ENCODE results near the gene EIF4A3. TPM values are rescaled to one million over a fixed set of nuclear protein-coding genes. Genes with fewer than 3 reads are reported as not detected.

Gene EIF4A3
- 93.2 and 125 TPM in 2 replicates for total RNA-seq

GRCh38 chr17:80147035-80147822, at the start of gene EIF4A3:
Gene EIF4A3, minus strand, starts transcription at chr17:80147128. Its CDS starts 167 bp downstream, at chr17:80146961.

GRCh38 chr17:80169784-80170500, 23.0 kb upstream of the EIF4A3 start, which contains the start of gene CARD14:
Gene CARD14, plus strand, starts transcription at chr17:80170030. Its CDS starts 11,409 bp downstream, at chr17:80181439.

GRCh38 chr17:80101011-80101945, 45.6 kb downstream of the EIF4A3 start, which contains the start of gene GAA:
Gene GAA, plus strand, starts transcription at chr17:80101581. Its CDS starts 3,006 bp downstream, at chr17:80104587.

Other genes with a start within 250 kb of the EIF4A3 start
- gene TBC1D16, start 111.3 kb downstream of the EIF4A3 start, total RNA-seq = 26.9 and 44.4 TPM in 2 replicates
- gene CCDC40, start 110.5 kb downstream of the EIF4A3 start, total RNA-seq = 4.4 and 4.5 TPM in 2 replicates
- 13.4 and 26.1 TPM in 2 replicates for gene GAA, start 45.5 kb downstream of the EIF4A3 start, total RNA-seq
- 0.18 and 0.43 TPM in 2 replicates for gene CARD14, start 22.9 kb upstream of the EIF4A3 start, total RNA-seq
- gene SGSH, start 73.2 kb upstream of the EIF4A3 start, total RNA-seq = 17.7 and 17.8 TPM in 2 replicates
- gene SLC26A11, start 73.3 kb upstream of the EIF4A3 start, total RNA-seq = 8.0 and 8.9 TPM in 2 replicates
- 82.2 and 128 TPM in 2 replicates for gene RNF213, start 113.7 kb upstream of the EIF4A3 start, total RNA-seq